ENCODE data around the gene OTUB2.

GRCh38 chr14:94079891-94080620, 53.9 kb downstream of the OTUB2 start:
- TF ChIP-seq, protein P1, sequence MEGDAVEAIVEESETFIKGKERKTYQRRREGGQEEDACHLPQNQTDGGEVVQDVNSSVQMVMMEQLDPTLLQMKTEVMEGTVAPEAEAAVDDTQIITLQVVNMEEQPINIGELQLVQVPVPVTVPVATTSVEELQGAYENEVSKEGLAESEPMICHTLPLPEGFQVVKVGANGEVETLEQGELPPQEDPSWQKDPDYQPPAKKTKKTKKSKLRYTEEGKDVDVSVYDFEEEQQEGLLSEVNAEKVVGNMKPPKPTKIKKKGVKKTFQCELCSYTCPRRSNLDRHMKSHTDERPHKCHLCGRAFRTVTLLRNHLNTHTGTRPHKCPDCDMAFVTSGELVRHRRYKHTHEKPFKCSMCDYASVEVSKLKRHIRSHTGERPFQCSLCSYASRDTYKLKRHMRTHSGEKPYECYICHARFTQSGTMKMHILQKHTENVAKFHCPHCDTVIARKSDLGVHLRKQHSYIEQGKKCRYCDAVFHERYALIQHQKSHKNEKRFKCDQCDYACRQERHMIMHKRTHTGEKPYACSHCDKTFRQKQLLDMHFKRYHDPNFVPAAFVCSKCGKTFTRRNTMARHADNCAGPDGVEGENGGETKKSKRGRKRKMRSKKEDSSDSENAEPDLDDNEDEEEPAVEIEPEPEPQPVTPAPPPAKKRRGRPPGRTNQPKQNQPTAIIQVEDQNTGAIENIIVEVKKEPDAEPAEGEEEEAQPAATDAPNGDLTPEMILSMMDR (IDR thresholded peaks at IDR 0.05; ENCODE audit: low read depth, low read length): no peak
- no peak for TF ChIP-seq EZH2phosphoT487 (IDR thresholded peaks at IDR 0.05; ENCODE audit: low read depth)
